ENCODE results near the gene SLC4A3. TPM values are rescaled to one million over a fixed set of nuclear protein-coding genes. Genes with fewer than 3 reads are reported as not detected.

Gene SLC4A3
- total and polyA plus RNA-seq, 2 of the 13 experiments (the other 11 are each of a cell fraction or from before 2014, with no cell fraction given) = 0.18 to 0.95 TPM

- 0 out of 2 replicates have a peak, but pooled peaks have one; percentile 45 for TF ChIP-seq ZFP91 (CRISPR knock-in tag; IDR thresholded peaks at IDR 0.05; ENCODE audit: borderline replicate concordance)
- TF ChIP-seq, protein P1, sequence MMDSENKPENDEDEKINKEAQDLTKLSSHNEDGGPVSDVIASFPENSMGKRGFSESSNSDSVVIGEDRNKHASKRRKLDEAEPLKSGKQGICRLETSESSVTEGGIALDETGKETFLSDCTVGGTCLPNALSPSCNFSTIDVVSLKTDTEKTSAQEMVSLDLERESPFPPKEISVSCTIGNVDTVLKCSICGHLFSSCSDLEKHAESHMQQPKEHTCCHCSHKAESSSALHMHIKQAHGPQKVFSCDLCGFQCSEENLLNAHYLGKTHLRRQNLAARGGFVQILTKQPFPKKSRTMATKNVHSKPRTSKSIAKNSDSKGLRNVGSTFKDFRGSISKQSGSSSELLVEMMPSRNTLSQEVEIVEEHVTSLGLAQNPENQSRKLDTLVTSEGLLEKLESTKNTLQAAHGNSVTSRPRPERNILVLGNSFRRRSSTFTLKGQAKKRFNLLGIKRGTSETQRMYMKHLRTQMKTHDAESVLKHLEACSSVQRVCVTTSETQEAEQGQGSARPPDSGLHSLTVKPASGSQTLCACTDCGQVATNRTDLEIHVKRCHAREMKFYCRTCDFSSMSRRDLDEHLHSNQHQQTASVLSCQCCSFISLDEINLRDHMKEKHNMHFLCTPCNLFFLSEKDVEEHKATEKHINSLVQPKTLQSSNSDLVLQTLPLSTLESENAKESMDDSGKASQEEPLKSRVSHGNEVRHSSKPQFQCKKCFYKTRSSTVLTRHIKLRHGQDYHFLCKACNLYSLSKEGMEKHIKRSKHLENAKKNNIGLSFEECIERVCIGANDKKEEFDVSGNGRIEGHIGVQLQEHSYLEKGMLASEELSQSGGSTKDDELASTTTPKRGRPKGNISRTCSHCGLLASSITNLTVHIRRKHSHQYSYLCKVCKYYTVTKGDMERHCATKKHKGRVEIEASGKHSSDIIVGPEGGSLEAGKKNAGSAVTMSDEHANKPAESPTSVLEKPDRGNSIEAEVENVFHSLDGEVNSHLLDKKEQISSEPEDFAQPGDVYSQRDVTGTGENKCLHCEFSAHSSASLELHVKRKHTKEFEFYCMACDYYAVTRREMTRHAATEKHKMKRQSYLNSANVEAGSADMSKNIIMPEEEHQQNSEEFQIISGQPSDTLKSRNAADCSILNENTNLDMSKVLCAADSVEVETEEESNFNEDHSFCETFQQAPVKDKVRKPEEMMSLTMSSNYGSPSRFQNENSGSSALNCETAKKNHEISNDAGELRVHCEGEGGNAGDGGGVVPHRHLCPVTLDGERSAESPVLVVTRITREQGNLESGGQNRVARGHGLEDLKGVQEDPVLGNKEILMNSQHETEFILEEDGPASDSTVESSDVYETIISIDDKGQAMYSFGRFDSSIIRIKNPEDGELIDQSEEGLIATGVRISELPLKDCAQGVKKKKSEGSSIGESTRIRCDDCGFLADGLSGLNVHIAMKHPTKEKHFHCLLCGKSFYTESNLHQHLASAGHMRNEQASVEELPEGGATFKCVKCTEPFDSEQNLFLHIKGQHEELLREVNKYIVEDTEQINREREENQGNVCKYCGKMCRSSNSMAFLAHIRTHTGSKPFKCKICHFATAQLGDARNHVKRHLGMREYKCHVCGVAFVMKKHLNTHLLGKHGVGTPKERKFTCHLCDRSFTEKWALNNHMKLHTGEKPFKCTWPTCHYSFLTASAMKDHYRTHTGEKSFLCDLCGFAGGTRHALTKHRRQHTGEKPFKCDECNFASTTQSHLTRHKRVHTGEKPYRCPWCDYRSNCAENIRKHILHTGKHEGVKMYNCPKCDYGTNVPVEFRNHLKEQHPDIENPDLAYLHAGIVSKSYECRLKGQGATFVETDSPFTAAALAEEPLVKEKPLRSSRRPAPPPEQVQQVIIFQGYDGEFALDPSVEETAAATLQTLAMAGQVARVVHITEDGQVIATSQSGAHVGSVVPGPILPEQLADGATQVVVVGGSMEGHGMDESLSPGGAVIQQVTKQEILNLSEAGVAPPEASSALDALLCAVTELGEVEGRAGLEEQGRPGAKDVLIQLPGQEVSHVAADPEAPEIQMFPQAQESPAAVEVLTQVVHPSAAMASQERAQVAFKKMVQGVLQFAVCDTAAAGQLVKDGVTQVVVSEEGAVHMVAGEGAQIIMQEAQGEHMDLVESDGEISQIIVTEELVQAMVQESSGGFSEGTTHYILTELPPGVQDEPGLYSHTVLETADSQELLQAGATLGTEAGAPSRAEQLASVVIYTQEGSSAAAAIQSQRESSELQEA (CRISPR knock-in tag; IDR thresholded peaks at IDR 0.05; ENCODE audit: not compliant biosample characterization) = peak; percentile 68
- TF ChIP-seq ZNF580 (CRISPR knock-in tag; IDR thresholded peaks at IDR 0.05; ENCODE audit: borderline replicate concordance, low read depth) = peak; percentile 55; the same call in 1 of the 2 replicates
- peak; percentile 33; the same call in 1 of the 2 replicates for TF ChIP-seq HOMEZ (CRISPR knock-in tag; IDR thresholded peaks at IDR 0.05; ENCODE audit: low read depth)
- TF ChIP-seq, protein P2, sequence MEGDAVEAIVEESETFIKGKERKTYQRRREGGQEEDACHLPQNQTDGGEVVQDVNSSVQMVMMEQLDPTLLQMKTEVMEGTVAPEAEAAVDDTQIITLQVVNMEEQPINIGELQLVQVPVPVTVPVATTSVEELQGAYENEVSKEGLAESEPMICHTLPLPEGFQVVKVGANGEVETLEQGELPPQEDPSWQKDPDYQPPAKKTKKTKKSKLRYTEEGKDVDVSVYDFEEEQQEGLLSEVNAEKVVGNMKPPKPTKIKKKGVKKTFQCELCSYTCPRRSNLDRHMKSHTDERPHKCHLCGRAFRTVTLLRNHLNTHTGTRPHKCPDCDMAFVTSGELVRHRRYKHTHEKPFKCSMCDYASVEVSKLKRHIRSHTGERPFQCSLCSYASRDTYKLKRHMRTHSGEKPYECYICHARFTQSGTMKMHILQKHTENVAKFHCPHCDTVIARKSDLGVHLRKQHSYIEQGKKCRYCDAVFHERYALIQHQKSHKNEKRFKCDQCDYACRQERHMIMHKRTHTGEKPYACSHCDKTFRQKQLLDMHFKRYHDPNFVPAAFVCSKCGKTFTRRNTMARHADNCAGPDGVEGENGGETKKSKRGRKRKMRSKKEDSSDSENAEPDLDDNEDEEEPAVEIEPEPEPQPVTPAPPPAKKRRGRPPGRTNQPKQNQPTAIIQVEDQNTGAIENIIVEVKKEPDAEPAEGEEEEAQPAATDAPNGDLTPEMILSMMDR (CRISPR knock-in tag; IDR thresholded peaks at IDR 0.05) = no peak
- no peak for TF ChIP-seq ELF4 (CRISPR knock-in tag; IDR thresholded peaks at IDR 0.05; ENCODE audit: borderline replicate concordance)
- 0 out of 2 replicates have a peak, but pooled peaks have one; percentile 31 for TF ChIP-seq ZNF770 (CRISPR knock-in tag; IDR thresholded peaks at IDR 0.05)
Measured at GRCh38 chr2:219684721-219685689, 57.6 kb downstream of the SLC4A3 start (continued).
